ENCODE measurements around the gene RHOJ. TPM values are rescaled to one million over a fixed set of nuclear protein-coding genes. Genes with fewer than 3 reads are reported as not detected.

Gene RHOJ
- total and polyA plus RNA-seq, 2 of the 13 experiments (the other 11 are each of a cell fraction or from before 2014, with no cell fraction given), result 0.22 to 1.3 TPM

DNA sequence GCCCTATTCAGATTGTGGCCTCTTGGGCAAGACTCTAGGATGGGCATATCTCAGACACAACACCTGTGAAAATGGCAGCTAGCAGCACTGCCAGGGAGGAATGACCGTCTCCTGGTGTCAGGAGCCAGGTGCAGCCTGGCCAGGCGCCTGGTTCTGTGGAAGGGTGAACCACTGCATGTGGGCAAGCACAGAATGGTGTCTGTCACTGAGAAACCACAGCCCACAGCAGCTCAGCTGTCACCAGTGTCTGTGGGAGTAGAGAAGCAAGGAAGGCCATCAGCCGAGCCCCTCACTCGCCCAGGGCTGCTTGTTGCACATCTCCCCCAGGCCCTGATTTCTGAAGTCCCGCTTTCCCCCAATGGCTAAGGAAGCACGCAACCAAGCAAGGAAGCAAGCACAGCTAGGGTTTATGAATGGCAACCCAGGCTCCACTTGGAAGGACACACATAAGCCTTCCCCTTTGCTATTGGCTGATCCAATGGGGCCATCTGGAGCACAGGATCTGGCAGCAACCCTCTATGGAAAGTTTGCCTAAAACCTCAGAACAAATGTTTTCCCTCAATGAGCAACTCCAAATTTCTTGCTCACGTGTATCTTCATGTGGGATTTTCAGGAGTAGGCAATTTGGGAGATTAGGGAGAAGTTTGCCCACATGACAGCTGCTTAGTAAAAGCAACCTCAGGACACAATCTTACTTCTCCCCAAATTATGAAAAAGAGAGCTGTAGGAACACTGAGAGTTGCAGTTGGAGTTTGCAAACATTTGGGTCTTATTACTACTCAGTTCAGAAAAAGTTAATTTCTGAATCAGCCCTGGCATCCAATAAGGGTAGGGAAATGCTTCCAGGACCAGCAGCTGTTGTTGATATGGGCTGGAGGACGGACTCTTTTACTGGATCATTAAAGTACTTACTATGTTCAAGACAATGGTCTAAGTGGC lies 69.7 kb downstream of the RHOJ start:
- Histone ChIP-seq H3K9ac (ENCODE audit: insufficient read depth, low read depth, low read length) (no peak overlapping the region), H3K27me3 (ENCODE audit: control insufficient read depth in 1 of 2, insufficient read depth in 2 of 2, low read length in 2 of 2) (no peaks in the 10 kb centered on the region), H4K20me1 (ENCODE audit: insufficient read depth, low read length) (no peaks in the 10 kb centered on the region), H3K4me3 (replicated peaks in 1 of 3; ENCODE audit: insufficient read depth in 1 of 3, low read depth in 2 of 3, low read length in 3 of 3) (no peak overlapping the region), H3K4me2 (ENCODE audit: low read depth, low read length) (no peak overlapping the region), H3K4me1 (ENCODE audit: insufficient read depth, low read length) (no peaks in the 10 kb centered on the region), H3K79me2 (ENCODE audit: insufficient read depth, low read length) (no peaks in the 10 kb centered on the region), H3K36me3 (replicated peaks in 1 of 2; ENCODE audit: control insufficient read depth in 1 of 2, insufficient read depth in 2 of 2, low read length in 2 of 2) (no peaks in the 10 kb centered on the region), H3K27ac (ENCODE audit: extremely low read length, insufficient read depth, low read length) (no peak overlapping the region), H2AFZ (ENCODE audit: low read length) (no peak overlapping the region), H3K9me3 (ENCODE audit: low read length) (no peaks in the 10 kb centered on the region)
- no TSS peak for BruUV-seq (replicated peaks)
- 48% methylated on average over 4 of the region's 8 CpGs for WGBS (ENCODE audit: low lambda C conversion rate)
- no peak for FAIRE-seq
- in situ Hi-C loops (cut with HindIII; ENCODE audit: extremely low pct_ligation_motif_present, low pct_unique_long_range_greater_than_20kb) (loop anchor here (10.0 kb wide), 1 partner anchor 229 kb away; the partner anchor contains the start of gene KCNH5), intact Hi-C loops (cut with micrococcal nuclease; ENCODE audit: unreplicated experiment) (loop anchor here (10.0 kb wide), 1 partner anchor 229 kb away; the partner anchor contains the start of gene KCNH5)
- ChIA-PET POLR2A (no interaction called here), CTCF (ENCODE audit: low intra/inter-chr PET ratio, low total read pairs) (no interaction called here)
- no peak for DNase-seq (ENCODE audit: low spot score)
- no peak for ATAC-seq
- no peak for TF ChIP-seq SAFB2 (CRISPR knock-in tag; IDR thresholded peaks at IDR 0.05; ENCODE audit: borderline replicate concordance, low read depth)
- no peak for TF ChIP-seq POLR2AphosphoS2 (IDR thresholded peaks at IDR 0.05; ENCODE audit: low read depth, low read length)
- no peak for TF ChIP-seq AKAP8 (CRISPR knock-in tag; IDR thresholded peaks at IDR 0.05)
- no peak for TF ChIP-seq MED13 (CRISPR knock-in tag; IDR thresholded peaks at IDR 0.05)
- TF ChIP-seq ZNF274 (CRISPR knock-in tag; IDR thresholded peaks at IDR 0.05), result no peak
- no peak for TF ChIP-seq ZNF788 (CRISPR knock-in tag; IDR thresholded peaks at IDR 0.05; ENCODE audit: borderline replicate concordance)
- no peak for TF ChIP-seq ZNF768 (CRISPR knock-in tag; IDR thresholded peaks at IDR 0.05)
- no peak for TF ChIP-seq ZNF546 (CRISPR knock-in tag; conservative IDR thresholded peaks at IDR 0.05)
- TF ChIP-seq RBAK (CRISPR knock-in tag; IDR thresholded peaks at IDR 0.05), result no peak
- TF ChIP-seq, protein P1, sequence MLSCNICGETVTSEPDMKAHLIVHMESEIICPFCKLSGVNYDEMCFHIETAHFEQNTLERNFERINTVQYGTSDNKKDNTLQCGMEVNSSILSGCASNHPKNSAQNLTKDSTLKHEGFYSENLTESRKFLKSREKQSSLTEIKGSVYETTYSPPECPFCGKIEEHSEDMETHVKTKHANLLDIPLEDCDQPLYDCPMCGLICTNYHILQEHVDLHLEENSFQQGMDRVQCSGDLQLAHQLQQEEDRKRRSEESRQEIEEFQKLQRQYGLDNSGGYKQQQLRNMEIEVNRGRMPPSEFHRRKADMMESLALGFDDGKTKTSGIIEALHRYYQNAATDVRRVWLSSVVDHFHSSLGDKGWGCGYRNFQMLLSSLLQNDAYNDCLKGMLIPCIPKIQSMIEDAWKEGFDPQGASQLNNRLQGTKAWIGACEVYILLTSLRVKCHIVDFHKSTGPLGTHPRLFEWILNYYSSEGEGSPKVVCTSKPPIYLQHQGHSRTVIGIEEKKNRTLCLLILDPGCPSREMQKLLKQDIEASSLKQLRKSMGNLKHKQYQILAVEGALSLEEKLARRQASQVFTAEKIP (CRISPR knock-in tag; IDR thresholded peaks at IDR 0.05; ENCODE audit: borderline replicate concordance), result no peak
- TF ChIP-seq SP5 (CRISPR knock-in tag; IDR thresholded peaks at IDR 0.05; ENCODE audit: borderline replicate concordance, low read depth), result no peak
- no peak for TF ChIP-seq NCOR1 (IDR thresholded peaks at IDR 0.05; ENCODE audit: borderline replicate concordance, low read length)
